ENCODE measurements around the gene LRRC7. TPM values are rescaled to one million over a fixed set of nuclear protein-coding genes. Genes with fewer than 3 reads are reported as not detected.
"Not testable (repeated sequence)": the region's sequence is repeated elsewhere in the genome, so short reads cannot be mapped to it uniquely, and the experiment has no call there.

LRRC7 gene
- total RNA-seq, 1 donor from 2014 or later = 0.29 TPM

DNA sequence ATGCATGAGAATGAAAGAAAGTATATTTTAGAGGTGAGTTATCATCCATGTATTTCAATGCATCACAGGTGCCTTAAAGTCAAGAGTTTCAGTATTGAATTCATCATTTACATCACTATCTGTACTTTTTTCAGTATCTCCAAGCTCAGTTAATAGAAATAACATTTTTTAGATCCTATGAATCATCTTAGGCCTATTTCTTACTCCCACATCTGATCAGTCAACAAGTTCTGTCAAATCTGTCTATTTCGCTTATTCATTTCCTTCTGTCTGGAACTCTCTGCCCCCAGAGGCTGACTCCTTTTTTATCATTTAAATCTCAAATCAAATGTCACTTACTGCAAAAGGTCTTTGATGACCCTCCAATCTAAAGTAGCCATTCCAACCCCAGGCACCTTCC, 295.2 kb downstream of the LRRC7 start:
- intact Hi-C loops (cut with micrococcal nuclease) = no loop called here

GRCh38 chr1:69863704-69864103, 296.0 kb downstream of the LRRC7 start:
- intact Hi-C loops (cut with micrococcal nuclease) = no loop called here

GRCh38 chr1:69871412-69871811, 303.7 kb downstream of the LRRC7 start:
- intact Hi-C loops (cut with micrococcal nuclease) = no loop called here

DNA sequence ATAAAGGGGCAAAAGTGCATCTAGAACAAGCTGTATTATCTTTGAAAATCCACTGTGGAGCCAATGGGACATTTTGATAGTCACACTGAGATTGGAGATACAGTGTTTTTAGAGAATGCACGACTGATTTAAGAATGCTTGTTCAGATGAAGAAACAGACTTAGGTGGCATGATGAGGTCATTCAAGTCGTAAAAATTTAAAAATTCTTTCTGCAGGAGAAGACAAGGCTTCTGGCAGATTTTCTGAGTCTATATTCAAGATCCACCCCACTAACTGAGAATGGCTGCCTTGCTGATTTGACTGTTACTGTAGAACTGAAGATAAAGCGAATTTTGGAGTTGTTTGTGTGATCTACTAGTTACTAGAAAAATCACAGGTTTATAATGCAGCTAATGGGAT, 310.6 kb downstream of the LRRC7 start:
- intact Hi-C loops (cut with micrococcal nuclease) = no loop called here

- intact Hi-C loops (cut with micrococcal nuclease) = not testable (repeated sequence)
Measured at GRCh38 chr1:69888016-69888415, 320.3 kb downstream of the LRRC7 start.

GRCh38 chr1:69888657-69889056, 320.9 kb downstream of the LRRC7 start:
- intact Hi-C loops (cut with micrococcal nuclease) = no loop called here

DNA sequence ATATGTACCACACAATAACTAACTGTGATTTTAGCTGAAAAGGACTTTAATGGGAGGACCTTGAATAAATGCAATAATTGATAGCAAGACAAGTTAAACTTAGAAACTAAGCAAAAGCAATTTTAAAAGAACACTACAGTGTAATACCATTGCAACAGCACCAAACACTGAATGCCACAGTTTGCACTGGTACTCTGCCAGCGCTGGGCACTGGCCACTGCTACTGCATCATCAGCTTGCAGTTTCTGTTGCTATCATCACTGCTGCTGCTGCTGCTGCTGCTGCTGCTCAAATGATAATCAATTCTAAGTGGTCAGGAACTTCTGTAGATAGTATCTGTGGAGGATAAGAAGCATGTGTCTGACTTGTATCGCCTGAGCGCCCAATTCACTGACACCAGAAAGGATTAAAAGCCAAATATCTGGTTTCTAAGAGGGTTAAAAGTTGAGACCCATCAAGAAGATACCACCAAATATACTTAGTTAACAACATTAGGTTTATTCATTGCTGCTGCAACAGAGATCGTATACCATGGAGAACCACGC, 330.8 kb downstream of the LRRC7 start:
- intact Hi-C loops (cut with micrococcal nuclease) = no loop called here

GRCh38 chr1:69911301-69911801, 343.6 kb downstream of the LRRC7 start:
- intact Hi-C loops (cut with micrococcal nuclease) = no loop called here

GRCh38 chr1:69913977-69914376, 346.3 kb downstream of the LRRC7 start:
- intact Hi-C loops (cut with micrococcal nuclease) = no loop called here

DNA sequence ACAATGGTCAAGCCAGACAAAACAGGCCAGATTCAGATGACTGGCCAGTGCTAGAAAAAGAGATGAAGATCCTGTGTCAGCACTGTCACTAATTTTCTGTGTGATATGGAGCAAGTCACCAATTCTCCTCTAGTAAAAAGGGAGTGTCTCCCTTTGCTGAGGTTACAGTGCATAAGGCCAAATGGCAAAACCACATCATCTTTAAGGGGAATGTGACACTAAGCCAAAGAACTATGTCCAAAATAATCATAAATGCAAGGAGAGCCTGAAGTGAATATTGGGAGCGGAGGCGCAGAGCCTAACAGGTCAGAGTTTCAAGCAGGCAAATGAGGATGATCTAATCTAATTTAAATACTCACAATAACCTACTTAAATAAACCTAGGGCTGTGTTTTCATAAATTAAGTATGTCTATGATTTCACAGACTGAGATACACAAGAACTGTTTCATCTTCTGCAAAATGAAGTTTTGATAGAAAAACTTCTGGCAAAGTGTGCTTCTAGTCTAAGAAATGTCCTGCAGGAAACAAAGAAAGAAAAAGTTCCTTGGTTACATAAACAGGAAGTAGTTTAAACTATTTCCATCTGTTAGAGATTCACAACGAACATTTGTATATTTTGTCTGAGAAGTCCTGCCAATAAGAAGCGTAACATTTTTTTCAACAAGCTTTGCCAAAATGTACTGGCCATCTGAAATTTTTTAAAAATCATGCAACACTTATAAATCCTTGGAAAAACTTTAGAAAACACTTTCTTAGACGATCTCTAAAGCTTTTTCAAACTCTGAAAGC, 347.4 kb downstream of the LRRC7 start:
- intact Hi-C loops (cut with micrococcal nuclease) = no loop called here

GRCh38 chr1:69919129-69919921, 351.6 kb downstream of the LRRC7 start:
- intact Hi-C loops (cut with micrococcal nuclease) = no loop called here

DNA sequence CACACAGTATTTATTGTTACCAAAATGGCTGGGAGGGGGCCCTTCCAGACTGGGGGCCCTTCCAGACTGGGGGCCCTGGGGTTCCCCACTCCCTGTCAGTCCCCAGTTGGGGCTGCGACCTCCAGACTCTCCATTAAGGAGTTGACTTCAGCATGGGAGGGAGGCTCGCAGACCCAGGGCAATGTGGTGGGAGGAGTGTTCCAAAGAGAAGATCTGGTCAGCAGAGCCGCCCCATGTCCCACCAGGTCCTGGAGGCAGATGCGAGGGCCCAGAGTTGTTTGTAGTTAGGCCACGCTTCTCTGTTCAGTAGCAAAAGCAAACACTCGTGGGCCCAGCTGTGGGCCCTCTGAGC, 352.2 kb downstream of the LRRC7 start:
- intact Hi-C loops (cut with micrococcal nuclease) = no loop called here

GRCh38 chr1:69920426-69920825, 352.7 kb downstream of the LRRC7 start:
- intact Hi-C loops (cut with micrococcal nuclease) = no loop called here

- intact Hi-C loops (cut with micrococcal nuclease) = no loop called here
Measured at GRCh38 chr1:69921486-69921885, 353.8 kb downstream of the LRRC7 start.

DNA sequence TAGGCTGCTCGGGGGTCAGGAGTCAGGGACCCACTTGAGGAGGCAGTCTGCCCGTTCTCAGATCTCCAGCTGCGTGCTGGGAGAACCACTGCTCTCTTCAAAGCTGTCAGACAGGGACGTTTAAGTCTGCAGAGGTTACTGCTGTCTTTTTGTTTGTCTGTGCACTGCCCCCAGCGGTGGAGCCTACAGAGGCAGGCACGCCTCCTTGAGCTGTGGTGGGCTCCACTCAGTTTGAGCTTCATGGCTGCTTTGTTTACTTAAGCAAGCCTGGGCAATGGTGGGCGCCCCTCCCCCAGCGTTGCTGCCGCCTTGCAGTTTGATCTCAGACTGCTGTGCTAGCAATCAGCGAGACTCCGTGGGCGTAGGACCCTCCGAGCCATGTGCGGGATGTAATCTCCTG, 360.5 kb downstream of the LRRC7 start:
- intact Hi-C loops (cut with micrococcal nuclease) = not testable (repeated sequence)

DNA sequence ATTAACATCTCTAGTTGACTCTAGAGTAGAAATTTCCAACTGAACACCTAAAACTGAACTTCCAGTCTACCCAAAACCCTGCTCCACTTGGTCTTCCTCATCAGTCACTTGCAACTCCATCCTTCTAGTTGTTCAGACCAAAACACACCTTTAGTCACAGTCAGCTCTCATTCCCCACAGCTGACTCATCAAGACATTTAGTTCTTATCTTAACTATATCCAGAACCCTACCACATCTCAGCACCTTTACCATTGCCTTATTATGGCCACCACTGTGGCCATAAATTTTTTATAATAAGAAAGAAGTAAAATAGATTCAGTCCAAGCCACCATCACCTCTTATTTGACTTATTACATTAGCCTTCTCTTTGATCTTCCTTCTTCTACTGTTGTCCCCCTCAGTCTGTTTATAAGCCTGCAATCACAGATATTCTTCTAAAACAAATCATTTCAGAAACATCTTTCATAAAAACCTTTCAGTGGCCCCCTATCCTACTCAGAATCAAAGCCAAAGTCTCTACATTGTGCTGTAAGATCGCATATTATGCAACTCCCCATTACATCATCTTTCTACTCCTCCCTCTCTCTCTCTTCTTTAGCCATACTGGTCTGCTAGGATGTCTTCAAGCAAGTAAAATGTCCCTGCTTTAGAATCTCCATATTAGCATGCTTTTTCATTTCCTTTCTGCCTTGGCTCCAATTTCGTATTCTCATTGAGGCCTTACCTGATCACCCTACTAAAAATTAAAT, 361.8 kb downstream of the LRRC7 start:
- intact Hi-C loops (cut with micrococcal nuclease) = no loop called here

DNA sequence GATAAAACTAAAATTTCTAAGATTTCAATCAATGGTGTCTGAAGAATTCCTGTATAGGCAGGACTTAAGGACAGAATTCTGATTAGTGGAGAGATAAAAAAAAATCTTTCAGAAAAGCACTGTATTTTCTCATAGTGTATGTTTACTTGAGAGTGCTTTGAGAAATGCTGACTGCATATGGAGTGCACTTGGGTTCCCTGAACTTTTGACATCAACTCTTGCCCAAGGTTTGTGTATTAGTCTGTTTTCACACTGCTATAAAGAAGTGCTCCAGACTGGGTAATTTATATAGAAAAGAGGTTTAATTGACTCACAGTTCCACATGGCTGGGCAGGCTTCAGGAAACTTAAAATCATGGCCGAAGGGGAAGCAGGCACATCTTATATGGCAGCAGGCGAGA, 362.7 kb downstream of the LRRC7 start:
- intact Hi-C loops (cut with micrococcal nuclease) = no loop called here

GRCh38 chr1:69932760-69933159, 365.0 kb downstream of the LRRC7 start:
- intact Hi-C loops (cut with micrococcal nuclease) = no loop called here

DNA sequence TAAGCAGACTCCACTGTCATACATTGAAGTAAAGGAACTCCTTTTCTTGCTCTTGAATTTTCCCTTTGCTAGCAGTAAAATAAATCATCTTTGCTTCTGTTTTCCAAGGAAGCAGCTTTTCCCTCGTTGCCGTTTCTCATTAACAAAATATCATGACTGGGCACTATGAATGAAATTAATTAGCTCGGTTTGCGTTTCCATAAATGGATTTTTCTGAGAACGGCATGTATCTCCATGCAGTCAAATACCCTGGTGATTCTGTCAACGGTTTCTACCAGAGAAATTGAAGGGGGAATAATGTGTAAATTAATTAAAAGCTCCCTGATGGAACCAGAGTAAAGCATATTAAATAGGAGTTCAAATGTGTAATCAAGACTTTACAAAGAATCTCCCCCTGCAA, 372.5 kb downstream of the LRRC7 start:
- intact Hi-C loops (cut with micrococcal nuclease) = no loop called here

GRCh38 chr1:69940816-69941215, 373.1 kb downstream of the LRRC7 start:
- intact Hi-C loops (cut with micrococcal nuclease) = no loop called here

DNA sequence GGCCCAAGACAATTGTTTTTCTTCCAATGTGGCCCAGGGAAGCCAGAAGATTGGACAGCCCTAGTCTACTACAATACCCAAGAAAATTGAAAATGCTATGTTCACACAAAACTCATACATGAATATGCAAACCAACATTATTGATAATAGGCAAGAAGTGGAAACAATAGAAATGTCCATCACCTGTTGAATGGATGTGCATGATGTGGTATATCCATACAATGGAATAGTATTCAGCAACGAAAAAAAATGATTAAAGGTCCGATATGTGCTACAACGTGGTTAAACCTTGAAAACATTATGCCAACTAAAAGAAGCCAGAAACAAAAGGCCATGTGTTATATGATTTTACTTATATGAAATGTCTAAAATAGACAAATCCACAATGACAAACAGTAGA, 375.3 kb downstream of the LRRC7 start:
- intact Hi-C loops (cut with micrococcal nuclease) = no loop called here

DNA sequence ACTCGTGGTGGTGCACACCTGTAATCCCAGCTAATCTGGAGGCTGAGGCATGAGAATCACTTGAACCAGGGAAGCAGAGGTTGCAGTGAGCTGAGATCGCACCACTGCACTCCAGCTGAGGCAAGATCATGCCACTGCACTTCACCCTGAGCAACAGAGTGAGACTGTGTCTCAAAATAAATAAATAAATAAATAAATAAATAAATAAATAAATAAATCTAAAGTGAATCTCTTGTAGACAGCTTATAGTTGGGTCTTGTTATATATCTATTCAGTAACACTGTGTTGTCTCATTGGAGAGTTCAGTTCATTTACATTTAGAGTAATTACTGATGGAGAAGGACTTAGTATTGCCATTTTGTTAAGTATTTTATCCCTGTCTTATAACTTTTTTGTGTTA, 379.2 kb downstream of the LRRC7 start:
- intact Hi-C loops (cut with micrococcal nuclease) = no loop called here

Data from T-helper 1 cell treated with Interleukin-12 subunit alpha and Interleukin-12 subunit beta and Interleukin-4 antibody, amounts not matched to agents 30 ng/mL and 1 ng/mL, for 36 hours (primary cell).